ENCODE data around the gene CXCL10.

GRCh38 chr4:75989846-75990528, 33.3 kb downstream of the CXCL10 start:
- TF ChIP-seq CTCF (conservative IDR thresholded peaks at IDR 0.05; ENCODE audit: low read depth, low read length) (no peak), RAD21 (IDR thresholded peaks at IDR 0.05; ENCODE audit: low read length) (no peak), USF2 (IDR thresholded peaks at IDR 0.05; ENCODE audit: low read depth, low read length) (no peak), POLR2A (IDR thresholded peaks at IDR 0.05; ENCODE audit: low read depth, low read length) (no peak), MXI1 (IDR thresholded peaks at IDR 0.05; ENCODE audit: borderline replicate concordance, low read depth, low read length) (no peak), RFX5 (IDR thresholded peaks at IDR 0.05; ENCODE audit: low read depth, low read length) (no peak), CEBPB (IDR thresholded peaks at IDR 0.05; ENCODE audit: low read depth, low read length) (no peak), RCOR1 (IDR thresholded peaks at IDR 0.05; ENCODE audit: insufficient replicate concordance, low read length) (no peak), MAFK (IDR thresholded peaks at IDR 0.05; ENCODE audit: low read depth, low read length) (no peak)
